ENCODE results near the gene DNAI4. TPM values are rescaled to one million over a fixed set of nuclear protein-coding genes. Genes with fewer than 3 reads are reported as not detected.
A peak's percentile ranks its signal among the peaks of the same experiment; 100 is the strongest.
"Not testable (repeated sequence)": the region's sequence is repeated elsewhere in the genome, so short reads cannot be mapped to it uniquely, and the experiment has no call there.

DNAI4 gene
- total RNA-seq, 1 donor from 2014 or later, result 5.6 TPM

- no peak for DNase-seq (ENCODE audit: low read depth)
Observed at GRCh38 chr1:66929146-66929688, 4.6 kb upstream of the DNAI4 start.

DNA sequence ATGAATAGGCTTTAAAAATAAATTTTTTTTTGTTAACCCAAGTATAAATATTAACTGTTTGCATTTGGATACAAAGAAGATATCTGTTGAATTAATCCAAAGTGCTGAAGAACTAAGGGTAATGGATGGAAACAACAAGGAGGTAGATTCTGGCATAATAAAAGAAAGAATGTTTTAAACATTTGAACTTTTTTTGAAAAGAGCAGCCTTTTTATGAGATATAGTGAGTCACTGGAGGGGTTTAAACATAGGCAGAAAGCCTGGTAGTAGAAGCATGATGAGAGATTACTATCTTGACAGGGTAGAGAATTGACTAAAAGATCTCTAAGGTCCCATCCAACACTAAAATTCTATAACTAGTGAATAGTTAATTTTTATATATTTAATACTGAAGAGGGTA, 2.9 kb upstream of the DNAI4 start:
- DNase-seq (ENCODE audit: low read depth), result no peak

DNA sequence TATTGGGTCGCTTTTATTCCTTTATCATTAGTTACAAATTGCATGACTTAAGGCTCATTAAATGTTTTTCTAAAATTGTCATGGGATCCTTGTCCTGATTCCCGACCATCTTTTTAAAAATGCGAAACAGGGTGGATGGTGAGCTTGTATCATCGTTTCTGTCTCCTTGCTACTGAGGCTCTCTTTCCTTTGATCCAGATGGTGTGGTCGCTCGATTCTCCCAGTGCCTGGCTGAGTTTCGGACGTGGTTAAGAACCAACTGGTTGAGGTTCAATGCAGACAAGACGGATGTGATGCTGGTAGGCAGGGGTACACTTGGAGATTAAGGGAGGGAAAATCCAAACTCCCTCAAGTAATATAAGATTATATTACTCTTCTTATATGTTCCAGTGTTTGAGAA, 1.3 kb upstream of the DNAI4 start:
- peak; percentile 63 for DNase-seq (ENCODE audit: low read depth)

- DNase-seq (ENCODE audit: low read depth), result no peak
Observed at GRCh38 chr1:66925558-66925910, 878 bp upstream of the DNAI4 start.

DNA sequence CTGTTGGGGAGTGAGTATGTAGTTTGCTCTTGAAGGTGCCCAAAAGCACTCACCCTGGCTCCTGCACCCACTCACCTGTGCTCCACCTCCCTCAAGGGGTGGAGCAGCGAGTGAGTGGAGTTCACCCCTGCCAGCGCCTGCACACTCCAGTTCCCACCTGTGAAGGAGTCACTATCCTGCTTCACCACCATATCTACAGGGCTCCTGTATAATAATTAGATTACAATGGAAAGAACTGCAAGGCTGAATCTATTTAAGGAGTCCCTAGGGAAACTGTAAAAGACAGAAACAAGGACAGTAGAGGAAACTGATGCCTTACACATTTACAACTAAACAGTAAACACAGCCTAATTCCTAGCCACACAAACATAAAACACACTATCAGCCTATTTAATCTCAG, 4.1 kb downstream of the DNAI4 start:
- no peak for DNase-seq (ENCODE audit: low read depth)

GRCh38 chr1:66919828-66920227, 4.8 kb downstream of the DNAI4 start:
- DNase-seq (ENCODE audit: low read depth), result no peak

GRCh38 chr1:66919063-66919462, 5.6 kb downstream of the DNAI4 start:
- no peak for DNase-seq (ENCODE audit: low read depth)

GRCh38 chr1:66917476-66917875, 7.2 kb downstream of the DNAI4 start:
- no peak for DNase-seq (ENCODE audit: low read depth)

DNA sequence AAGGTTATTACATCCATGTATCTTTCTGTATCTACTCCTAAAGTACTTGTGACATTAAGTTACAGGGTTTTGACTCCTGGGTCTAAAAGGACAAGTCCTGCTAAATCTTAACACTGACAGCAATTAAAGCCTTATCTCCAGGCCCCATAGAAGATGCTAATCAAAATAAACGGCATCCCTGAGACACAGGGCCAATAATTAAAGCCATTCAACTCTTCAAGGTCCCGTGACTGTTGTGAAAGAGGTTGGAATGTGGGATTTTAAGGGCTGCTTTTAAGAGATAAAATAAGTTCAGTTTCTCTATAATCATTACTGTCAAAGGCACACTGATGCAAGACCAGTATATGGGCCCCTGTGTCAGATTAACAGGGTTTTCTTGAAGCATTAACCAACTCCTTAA, 8.3 kb downstream of the DNAI4 start:
- no peak for DNase-seq (ENCODE audit: low read depth)

- not testable (repeated sequence) for DNase-seq (ENCODE audit: low read depth)
Observed at GRCh38 chr1:66915203-66915602, 9.5 kb downstream of the DNAI4 start.

GRCh38 chr1:66893712-66894111, 30.9 kb downstream of the DNAI4 start:
- no peak for DNase-seq (ENCODE audit: low read depth)

DNA sequence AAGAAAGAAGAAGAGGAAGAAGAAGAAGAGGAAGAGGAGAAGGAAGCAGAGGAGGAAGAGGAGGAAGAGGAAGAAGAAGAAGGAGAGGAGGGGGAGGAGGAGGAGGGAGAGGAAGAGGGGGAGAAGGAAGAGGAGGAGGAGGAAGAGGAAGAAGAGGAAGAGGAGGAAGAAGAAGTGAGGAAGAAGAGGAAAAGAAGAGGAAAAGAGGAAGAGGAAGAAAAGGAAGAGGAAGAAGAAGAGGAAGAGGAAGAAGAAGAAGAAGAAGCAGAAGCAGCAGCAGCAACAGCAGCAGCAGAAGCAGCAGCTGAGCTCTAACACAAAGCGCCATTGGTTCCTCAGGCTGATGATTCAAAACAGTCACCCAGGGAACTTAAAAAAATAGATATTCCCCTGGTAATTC, 34.0 kb downstream of the DNAI4 start:
- no peak for DNase-seq (ENCODE audit: low read depth)

GRCh38 chr1:66889030-66889429, 35.6 kb downstream of the DNAI4 start:
- no peak for DNase-seq (ENCODE audit: low read depth)

- no peak for DNase-seq (ENCODE audit: low read depth)
Observed at GRCh38 chr1:66876664-66877063, 48.0 kb downstream of the DNAI4 start.

- DNase-seq (ENCODE audit: low read depth), result no peak
Observed at GRCh38 chr1:66873111-66873510, 51.5 kb downstream of the DNAI4 start.

GRCh38 chr1:66872024-66872423, 52.6 kb downstream of the DNAI4 start:
- DNase-seq (ENCODE audit: low read depth), result not testable (repeated sequence)

GRCh38 chr1:66867501-66867900, 57.2 kb downstream of the DNAI4 start:
- DNase-seq (ENCODE audit: low read depth), result no peak

DNA sequence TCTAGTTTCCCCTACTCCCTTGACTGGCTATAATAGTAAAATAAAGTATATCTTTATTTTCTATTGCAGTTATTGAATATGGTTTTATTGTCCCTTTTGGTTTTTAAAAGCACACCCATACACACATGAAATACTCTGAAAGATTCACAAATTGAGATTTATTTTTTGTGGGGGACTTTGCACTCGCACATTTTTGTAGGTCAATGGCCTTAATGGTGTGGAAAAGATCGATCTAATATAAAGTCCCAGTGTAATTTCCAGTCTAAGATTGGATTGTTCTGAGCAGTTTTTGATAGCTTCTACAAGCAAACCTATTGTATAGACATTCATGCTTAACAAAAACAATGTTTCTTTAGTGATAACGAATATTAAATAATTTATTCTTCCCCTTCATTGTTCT, 64.1 kb downstream of the DNAI4 start:
- DNase-seq (ENCODE audit: low read depth), result no peak

DNA sequence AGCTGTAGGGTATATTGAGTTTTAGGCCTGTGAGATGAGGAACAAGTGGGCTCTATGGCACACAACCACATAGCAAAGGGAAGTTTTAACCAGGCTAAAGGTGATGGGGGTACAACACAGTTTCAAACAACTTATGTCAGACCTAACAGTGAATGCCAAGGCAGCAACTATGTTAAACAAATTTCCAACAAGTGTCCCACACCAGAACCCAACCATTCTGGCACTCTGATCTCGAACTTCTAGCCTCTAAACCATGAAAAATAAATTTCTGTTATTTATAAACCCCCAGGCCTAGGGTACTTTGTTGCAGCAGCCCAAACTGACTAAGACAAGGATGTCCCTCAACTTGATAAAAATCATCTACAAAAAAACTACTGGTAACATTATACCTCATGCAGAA, 71.3 kb downstream of the DNAI4 start:
- DNase-seq (ENCODE audit: low read depth), result no peak

DNA sequence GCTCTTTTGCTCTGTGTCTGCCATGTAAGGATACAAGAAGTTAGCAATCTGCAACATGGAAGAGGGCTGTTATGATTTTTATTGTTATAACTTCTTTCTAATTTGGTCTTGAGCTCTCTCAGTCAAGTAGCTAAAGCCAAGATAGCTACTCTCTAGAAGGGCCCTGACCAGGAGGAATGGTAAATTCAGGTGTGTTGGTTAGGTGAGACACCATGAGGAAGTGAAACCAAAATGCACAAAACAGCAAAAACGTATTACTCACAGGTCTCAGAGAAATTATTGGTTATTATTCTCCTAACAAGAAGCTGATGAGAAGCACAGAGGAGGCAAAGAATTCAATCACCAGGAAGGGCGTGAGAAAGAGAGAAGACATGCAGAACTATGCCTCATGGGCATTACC, 71.8 kb downstream of the DNAI4 start:
- no peak for DNase-seq (ENCODE audit: low read depth)

GRCh38 chr1:66850989-66851388, 73.7 kb downstream of the DNAI4 start:
- no peak for DNase-seq (ENCODE audit: low read depth)

DNA sequence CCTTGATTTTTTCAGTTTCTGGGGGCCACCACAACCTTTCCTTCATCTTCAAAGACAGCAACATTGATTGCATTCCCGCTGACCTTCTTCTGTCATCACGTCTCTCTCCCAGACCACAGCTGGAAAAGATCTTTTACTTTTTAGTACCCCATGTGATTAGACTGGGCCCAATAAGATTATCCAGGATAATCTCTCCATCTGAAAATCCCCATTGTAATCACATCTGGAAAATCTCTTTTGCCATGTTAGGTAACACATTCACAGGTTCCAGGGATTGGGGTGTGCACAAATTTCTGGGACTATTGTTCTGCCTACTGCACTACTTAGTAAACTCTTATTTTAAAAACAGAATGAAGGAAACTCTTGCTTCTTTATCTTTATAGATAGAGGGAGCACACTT, 76.5 kb downstream of the DNAI4 start:
- DNase-seq (ENCODE audit: low read depth), result no peak

DNA sequence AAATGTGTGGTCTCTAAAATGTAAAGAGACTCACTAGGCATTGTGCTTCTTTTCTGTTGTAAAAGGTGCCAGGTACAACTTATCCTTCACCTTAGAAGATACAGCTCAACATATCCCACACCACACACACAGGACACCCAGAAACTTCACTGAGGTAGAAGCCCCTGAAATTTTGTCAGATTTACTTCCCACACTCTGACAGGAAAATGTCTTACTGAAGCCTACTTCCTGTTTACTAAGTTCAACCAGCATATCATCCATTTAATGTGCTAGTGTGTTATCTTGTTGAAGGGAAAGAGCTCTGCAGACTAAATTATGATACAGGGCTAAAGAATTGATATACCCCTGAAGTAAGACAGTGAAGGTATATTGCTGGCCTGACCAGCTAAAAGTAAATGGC, 83.7 kb downstream of the DNAI4 start:
- DNase-seq (ENCODE audit: low read depth), result no peak

DNA sequence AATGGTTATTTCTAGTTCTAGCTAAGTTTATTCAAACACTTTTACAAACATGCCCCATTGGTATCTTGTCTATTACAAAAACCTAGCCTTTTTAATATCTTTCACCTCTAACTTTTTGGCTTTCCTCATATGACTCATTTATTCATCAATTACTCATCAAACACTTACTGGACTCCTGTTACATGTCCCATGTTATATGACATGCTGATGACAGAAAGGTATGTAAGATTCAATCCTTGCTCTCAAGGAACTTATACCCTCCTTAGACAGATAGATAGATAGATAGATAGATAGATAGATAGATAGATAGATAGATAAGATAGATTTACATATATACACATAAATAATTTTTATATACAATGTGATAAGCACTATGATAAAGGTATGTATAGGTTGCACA, 89.7 kb downstream of the DNAI4 start:
- DNase-seq (ENCODE audit: low read depth), result no peak
